ENCODE results near the gene CISTR.

Gene CISTR

GRCh38 chr12:53713516-53713915 is 38.3 kb downstream of the CISTR start:
- DNase-seq = no peak

- DNase-seq = no peak
Measured at GRCh38 chr12:53712059-53712643, 39.6 kb downstream of the CISTR start.

- DNase-seq = no peak
Measured at GRCh38 chr12:53710091-53710490, 41.7 kb downstream of the CISTR start.

GRCh38 chr12:53709671-53710070 is 42.1 kb downstream of the CISTR start:
- DNase-seq = no peak

GRCh38 chr12:53706080-53706479 is 45.7 kb downstream of the CISTR start:
- no peak for DNase-seq

- no peak for DNase-seq
Measured at GRCh38 chr12:53703756-53704155, 48.0 kb downstream of the CISTR start.

GRCh38 chr12:53701518-53702264 is 50.1 kb downstream of the CISTR start:
- peak; percentile 72 for DNase-seq

GRCh38 chr12:53700567-53700966 is 51.2 kb downstream of the CISTR start:
- DNase-seq = no peak

- DNase-seq = no peak
Measured at GRCh38 chr12:53699678-53700025, 52.1 kb downstream of the CISTR start.

GRCh38 chr12:53698948-53699677 is 52.7 kb downstream of the CISTR start:
- no peak for DNase-seq

- DNase-seq = no peak
Measured at GRCh38 chr12:53696655-53697331, 55.0 kb downstream of the CISTR start.

Measured in activated T-cell treated with anti-CD3 and anti-CD28 coated beads for 4 hours (primary cell).